ENCODE data around the gene CNTNAP2.

CNTNAP2 gene

DNA sequence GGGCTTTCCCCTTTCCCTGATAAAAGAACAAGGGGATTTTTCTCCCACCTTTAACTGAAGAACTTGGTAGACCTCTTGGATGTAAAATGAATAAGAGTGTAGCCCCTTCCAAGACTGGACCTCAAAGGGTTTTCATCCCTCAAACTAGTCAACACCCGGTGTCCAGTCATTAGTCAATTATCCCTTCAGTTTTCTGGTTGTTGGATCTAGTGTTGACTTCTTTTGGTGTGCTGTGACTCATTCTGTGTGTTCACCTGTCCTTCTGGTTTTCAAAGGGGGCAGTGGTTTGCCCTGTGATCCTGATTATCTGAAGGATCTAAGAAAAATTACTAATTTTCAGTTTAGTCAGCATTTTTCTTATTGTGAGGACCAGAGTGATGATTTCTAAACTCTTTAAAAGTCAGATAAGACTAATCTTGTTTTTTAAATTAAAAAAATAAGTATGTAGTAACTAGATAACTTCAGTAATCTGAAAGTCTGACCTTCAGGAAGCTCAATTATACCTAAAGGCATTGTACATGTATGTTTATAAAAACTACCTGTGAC lies 583.5 kb downstream of the CNTNAP2 start:
- no peak for DNase-seq

DNA sequence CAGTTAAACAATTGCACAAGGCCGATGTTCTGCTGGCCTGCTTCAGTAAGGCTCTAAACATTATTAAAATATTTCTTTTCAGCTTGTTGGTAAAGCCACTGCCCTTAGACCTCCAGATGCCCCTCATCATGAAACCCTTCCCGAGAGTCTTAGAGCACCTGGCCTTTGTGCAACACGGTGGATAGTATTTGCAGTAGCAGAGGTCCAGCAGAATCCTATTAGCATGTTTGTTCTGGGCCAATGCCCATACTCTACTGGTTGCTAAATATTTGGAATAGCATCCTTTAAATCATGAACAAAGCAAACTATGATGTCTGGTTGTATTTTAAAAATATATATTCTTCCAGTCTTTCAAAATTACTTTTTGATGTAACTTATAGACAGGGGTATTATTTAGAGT lies 584.6 kb downstream of the CNTNAP2 start:
- no peak for DNase-seq

DNA sequence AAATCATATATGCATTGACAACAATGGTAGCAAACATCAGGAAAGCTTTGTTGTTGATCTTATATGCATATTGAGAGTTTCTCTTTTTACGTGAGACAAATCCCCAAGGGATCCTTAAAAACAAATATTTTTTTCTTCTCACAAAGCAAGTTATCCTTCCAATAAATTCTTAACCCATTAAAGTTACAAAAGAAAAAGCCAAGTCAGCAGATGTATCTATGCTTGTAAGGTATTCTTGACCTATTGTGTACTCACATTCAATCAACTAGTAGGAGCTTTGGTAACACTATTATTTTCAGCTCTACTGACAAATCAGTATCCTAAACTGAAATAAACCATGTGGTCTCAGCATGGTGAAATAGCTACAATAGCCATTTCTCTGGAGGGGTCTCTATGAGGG lies 586.3 kb downstream of the CNTNAP2 start:
- no peak for DNase-seq

DNA sequence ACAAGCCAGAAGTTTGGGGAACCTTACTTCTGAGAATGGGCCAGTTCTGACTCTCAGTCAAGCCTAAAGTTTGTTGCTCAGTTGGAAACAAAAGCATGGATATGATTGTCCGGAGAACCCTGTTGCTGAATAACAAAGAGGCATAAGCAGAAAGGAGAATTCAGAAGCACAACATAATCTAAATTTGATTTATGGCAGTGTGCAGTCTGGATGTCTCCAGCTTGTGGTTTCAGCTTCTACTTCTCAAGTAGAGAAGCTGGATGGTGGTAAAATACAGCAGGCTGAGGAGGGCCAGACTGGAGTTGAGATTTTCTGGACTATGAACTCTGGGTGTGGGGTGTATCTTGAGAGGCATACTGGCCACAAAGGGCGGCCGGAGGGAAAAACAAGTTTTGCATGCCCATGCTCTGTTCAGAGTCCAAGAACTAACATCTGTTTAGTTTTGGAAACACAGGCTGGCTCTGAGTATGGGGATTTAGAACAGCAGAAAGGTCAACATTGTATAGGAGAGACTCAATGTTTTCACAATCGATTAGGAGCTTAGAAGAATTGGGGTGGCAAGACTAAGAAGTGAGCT lies 592.9 kb downstream of the CNTNAP2 start:
- no peak for DNase-seq

DNA sequence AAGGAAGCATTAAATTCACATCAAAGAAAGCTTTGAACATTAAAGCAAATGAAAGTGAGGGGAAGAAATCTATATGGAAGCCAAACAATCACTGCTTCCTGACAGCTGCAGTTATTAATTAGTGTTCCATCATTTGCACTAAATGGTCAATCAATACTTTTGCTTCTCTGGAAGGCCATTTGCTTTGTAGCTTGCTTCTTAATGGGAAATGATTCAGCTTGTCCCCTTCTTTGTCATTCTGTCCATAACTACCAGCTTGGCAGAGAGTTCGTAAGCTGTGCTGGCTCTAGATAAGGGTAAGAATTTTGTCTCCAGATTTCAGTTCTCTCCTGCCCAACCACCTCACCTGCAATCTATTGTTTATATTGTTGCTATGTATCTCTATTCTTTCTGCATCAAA lies 596.6 kb downstream of the CNTNAP2 start:
- no peak for DNase-seq

DNA sequence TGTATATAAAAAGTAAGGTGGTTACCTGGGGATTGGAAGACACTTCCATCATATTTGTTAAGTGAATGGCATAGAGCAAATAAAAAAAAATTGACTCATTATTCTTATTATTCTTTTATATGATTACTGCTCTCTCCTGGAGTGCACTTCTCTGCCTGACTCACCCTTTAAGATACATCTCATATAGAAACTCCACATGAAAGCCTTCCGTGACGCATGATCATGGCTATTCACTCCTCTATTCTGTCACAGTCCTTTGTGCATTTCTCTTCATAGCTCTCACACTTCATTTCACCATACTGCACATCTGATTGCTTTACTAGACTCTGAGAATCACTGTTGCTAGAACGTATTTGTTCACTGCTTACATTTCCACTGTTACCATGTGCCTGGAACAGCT lies 597.3 kb downstream of the CNTNAP2 start:
- no peak for DNase-seq

DNA sequence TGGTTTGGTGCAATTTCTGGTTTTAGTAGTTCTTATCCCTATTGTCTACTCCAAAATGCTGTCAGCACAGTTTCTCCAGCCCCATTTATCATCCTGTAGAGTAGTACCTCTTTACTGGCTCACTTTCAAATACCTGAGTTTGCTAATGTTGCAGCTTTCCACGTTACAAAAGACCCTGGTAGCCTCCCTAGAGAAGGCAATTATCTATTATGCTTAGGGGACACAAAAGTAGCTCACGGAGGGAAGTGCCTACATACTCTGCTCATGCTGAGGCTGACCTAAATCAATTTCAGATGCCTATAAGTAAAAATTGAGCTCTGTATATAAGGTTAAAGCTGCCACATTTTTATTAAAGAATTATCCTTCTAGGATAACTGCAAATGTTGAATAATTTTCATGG lies 603.6 kb downstream of the CNTNAP2 start:
- DNase-seq, result no peak

DNA sequence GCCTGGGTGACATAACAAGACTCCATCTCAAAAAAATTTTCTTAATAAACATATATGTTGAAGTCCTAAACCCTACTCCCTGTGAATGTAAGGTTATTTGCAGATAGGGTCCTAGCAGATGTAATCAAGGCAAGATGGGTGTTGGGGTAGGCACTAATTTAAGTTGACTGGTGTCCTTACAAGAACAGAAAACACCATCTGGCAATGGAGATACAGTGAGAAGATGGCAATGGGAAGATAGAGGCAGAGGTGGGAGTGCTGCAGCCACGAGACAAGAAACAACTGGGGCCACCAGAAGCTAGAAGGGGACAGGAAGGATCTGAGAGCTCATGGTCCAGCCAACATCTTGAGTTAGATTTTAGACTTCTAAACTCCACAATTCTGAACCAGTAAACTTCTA lies 606.4 kb downstream of the CNTNAP2 start:
- no peak for DNase-seq

DNA sequence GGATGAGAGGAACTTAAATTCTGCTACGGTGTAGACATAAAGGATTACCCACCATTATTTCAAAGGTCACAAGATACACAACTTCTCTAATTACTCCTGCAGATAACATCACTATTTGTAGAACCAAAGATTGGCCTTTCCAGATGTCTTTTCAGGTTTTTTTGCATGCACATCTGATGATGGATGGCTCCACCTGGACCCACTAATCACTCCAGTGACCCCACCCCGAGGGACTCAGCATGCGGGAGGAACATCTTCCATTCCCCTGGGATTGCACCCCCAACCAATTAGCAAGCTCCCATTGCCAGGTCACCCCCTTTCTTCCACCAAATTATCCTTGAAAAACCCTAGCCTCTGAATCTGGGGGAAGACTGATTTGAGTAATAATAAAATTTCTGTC lies 608.9 kb downstream of the CNTNAP2 start:
- no peak for DNase-seq

DNA sequence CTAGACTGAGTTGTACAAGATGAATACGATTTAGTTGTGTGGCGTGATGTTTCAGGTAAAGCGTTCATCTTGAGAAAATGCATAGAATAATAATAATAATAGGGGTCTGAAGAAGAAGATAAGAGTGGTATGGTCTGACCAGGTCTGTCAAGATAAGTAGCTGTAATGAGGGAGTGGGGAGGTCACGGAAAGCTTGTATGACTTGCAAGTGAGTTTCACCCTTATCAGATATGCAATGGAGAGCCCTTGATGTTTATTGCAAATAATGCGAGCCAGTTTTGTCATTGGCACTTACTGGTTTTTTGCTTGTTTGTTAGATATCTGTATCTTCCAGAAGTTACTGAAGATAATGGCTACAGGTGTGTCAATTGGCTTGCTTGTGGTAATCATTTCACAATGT lies 611.5 kb downstream of the CNTNAP2 start:
- no peak for DNase-seq

DNA sequence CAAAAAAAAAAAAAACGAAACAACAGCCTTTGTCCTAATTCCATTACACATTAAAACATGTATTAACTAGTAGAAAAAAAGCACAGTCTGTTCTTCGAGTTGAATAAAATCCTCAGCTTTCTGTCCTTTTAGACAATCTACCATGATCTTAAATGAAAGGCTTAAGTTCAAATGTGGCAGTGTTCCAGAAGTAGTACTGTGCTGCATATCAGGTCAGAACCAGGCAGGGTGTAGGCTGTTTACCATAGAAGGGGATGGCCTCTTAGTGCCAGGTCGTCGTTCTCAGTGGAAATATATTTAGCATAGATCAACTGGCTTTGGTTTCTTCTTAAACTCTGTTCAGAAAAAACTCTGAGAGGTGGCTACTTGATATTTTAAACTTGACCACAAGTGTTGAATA lies 612.0 kb downstream of the CNTNAP2 start:
- DNase-seq, result no peak

DNA sequence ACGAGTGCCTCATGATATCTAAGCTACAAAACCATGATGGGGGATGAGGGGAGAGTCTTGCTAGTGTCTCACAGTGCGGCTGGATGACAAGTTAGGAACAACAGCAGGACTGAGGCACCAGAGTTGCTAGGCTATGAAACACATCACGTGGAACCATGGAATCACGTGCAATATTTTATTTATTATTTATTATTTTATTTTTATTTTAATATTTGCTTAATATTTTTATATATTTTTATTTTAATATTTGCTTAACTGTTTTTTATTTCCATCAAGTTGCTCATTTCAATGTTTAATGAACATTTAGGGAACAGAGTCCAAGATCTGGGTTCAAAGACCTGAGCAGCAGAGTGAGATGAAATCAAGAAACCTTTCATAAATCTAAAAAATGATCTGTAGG lies 614.6 kb downstream of the CNTNAP2 start:
- DNase-seq, result no peak

DNA sequence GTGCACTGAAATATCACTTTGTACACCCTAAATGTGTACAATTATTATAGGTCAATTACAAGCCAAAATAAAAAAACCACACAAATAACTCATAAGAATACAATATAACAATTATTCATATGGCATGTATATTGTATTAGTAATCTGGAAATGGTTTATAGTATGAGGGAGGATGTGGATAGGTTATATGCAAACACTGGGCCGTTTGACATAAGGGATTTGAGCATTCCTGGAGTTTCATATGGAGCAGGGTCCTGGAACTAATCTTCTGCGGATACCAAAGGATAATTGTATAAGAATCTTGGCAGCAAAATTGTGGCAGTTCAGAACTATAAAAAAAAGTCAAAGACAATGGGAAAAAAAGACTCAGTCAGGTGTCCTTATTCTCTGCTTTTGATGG lies 619.4 kb downstream of the CNTNAP2 start:
- no peak for DNase-seq

DNA sequence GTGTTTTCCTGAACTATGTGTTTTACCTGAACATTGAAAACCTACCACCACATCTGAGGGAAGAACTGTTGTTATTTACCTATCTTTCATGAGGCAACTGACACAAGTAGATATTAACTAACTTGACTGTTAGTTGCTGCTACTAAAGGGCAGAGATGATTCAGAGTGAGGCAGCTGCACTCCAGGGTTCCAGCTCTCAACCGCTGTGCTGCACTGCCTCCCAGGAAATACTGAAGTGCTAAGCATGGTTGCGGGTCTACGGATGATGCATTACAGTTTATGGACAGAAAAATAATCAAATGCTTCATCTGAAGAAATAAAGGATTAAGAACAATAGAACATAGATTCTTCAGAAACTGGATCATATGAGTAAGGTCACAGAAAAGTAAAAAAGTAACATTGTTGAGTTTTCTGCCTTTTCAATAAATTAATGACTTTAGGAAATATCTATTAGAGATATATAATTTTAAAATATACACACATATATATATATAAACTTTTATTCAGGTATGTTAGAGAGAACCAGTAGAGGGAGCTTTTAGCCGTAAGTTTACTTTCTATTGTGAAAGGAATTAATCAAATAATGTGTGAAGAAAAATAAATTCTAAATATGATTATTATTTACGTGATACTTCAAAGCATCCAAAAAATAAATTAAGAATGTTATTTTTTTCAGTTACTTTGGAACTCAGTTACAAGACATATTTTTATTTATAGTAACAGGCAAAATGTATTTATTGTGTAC lies 620.0 kb downstream of the CNTNAP2 start:
- no peak for DNase-seq

DNA sequence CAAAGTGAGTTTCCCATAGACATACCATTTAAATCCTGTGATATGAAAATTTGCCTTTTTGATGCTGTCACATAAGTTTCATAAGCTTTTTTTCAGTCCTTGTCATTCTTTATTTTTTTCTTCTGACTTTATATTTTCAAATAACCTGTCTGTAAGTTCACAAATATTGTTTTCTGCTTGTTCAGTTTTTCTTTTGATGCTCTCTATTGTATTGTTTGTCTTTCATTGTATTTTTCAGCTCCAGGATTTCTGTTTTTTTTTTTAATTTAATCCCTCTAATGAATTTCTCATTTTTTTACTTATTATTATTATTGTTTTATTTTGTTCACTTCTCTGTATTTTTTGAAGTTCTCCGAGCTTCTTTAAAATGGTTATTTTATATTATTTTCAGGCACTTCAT lies 623.4 kb downstream of the CNTNAP2 start:
- no peak for DNase-seq

DNA sequence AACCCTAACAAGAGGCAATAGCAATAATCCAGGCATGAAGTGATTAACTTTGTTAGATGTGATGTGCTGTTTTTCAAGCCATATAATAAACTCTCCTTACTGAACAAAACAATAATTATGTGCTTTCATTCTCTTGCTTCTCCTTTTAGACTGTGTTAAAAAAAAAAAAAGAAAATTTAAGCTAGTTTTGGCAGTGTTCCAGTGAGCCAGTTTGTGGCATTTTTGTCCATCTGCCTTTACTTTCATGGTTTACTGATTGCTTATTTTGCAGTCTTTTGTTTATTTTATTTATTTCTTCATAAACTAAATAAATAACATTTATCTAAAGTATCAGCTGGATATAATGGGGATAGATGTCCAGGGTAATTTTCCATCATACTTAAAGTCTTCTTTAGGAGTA lies 625.3 kb downstream of the CNTNAP2 start:
- no peak for DNase-seq

DNA sequence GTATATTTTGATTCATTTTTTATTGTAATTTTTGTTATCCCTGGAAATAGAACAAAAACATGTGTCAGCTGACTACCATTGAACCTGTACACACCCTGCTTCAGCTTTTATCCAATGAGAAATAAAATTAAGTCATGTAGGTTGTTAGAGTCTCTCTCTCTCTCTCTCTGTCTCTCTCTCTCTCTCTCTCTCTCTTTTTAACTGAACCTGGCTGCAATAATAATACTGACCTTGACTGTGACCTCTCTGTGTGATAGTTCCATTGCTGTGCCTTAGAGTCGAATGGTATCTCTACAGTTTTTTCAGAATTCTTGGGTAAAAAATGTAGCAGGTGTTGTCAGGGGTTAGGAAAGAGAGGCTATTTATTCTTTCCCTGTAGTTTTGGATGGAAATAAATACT lies 637.8 kb downstream of the CNTNAP2 start:
- DNase-seq, result no peak

DNA sequence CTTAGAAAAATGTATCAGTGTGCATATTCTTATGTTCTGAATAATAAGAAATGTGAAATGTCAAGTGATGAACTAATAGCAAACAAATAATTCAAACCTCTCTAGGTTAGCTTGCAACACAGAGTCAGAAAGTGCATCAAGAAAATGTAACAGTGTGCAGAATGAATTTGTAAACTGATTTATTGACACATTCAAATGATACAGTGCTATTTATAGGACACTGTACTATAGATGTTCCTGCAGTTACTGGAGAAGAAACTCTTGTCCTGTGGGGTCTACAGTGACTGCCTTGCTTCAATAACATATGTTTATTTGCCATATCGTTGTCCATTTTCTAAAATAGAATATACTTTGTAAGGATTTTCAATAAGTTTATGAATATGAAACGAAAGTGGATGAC lies 639.0 kb downstream of the CNTNAP2 start:
- DNase-seq, result no peak

DNA sequence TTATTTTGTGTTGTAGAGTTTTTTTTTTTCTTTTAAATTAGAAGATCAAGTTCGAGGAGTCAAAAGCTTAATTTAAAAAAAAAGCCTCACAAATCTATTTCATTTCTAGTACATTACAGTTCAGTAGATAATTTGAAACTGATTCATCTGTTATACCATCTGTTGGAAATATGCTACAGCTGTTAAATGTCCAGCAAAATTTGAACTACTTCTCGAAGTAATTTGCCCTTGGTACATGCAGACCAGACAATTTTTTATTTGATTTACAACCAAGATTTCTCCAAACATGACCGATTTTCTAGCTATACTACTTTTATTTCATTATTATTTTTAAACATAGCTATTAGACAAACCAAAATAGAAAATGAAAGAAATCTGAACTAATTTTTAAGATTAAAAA lies 647.9 kb downstream of the CNTNAP2 start:
- no peak for DNase-seq

DNA sequence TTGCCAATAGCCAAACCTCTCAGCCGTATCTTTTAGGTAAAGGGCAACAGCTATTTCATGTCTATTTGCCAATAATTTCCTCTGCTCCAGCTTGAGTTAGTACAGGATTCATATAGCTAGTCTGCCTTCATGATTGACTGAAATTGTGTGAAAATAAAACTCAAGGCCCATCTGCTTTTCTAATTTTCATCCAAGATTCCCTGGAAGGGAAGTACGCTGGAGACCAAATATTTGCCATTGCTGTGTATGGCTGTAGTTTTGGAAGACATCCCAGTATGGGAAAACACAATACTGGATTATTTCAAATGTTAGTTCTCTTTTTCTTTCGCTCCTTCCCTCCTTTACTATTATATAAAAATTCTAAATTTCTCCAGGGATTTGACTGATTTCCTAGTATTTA lies 652.4 kb downstream of the CNTNAP2 start:
- no peak for DNase-seq

DNA sequence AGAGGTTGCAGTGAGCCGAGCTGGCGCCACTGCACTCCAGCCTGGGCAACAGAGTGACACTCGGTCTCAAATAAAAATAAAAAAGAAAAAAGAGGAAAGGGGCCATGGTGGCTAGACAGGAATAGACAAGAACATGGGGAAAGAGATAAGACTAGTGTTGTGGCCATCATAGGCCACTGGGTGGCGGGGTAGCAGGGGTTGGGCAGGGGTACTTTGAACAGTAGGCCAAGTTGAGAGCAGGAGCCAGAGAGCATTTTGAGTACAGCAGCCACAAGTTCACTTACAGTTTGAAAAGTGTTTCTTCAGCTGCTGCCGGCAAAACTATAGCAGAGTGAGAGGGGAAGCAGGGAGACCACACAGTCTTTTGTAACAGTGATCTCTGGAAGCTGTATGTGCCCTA lies 656.0 kb downstream of the CNTNAP2 start:
- no peak for DNase-seq

DNA sequence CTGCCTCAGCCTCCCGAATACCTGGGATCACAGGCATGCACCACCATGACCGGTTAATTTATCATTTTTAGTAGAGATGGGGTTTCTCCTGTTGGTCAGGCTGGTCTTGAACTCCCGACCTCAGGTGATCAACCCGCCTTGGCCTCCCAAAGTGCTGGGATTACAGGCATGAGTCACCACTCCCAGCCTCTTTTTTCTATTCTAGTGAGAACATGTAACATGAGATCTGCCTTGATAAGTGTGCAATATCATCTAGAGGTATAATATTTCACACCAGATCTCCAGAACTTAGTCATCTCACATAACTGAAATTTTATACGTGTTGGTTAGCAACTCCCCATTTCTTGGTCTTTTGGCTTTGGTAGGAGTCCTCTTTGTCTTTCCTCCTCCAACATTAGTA lies 656.9 kb downstream of the CNTNAP2 start:
- DNase-seq, result no peak

DNA sequence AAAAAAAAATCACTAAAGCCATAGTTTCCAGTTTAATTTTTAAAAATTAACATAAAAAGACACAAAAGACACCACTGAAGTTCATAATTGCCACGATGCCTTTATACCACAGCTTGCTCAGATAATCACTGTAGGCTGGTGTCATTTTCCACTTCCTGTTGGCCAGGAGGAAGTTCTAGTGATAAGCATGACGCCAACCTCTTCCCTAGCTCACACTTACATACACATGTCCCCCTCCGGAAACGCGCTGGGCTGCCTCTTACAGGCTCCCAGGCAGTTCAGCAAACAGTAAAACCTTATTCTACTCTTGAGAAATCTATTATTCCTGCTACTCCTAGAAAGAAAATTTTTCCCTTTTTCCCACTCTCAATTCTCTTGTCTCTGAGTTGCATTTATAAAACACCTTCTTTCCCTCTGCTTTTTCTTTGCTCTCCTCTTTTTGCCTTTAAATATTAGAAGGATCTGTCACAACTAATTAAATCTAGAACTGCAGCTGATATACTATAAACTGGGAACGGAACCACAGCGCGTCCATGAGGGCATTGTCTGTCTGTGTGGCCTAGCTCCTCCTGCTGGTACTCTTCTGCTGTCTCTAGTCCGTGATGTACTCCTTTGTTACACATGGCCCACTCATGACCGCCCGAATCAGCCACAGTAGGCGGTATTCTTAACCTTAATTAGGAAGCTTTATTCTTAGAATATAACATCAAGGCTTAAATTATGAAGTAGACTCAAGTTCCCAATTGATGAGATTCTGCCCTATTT lies 664.9 kb downstream of the CNTNAP2 start:
- no peak for DNase-seq

DNA sequence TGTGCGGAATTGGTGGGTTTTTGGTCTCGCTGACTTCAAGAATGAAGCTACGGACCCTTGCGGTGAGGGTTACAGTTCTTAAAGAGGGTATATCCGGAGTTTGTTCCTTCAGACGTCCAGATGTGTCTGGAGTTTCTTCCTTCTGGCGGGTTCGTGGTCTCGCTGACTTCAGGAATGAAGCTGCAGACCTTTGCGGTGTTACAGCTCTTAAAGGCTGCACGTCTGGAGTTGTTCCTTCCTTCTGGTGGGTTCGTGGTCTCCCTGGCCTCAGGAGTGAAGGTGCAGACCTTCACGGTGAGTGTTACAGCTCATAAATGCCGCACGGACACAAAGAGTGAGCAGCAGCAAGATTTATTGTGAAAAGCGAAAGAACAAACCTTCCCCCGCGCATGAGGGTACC lies 670.7 kb downstream of the CNTNAP2 start:
- DNase-seq, result no peak

All from activated CD4-positive, CD25-positive, alpha-beta regulatory T cell (primary cell).